Neural cell (in vitro differentiated cells): Measurements from ENCODE around the gene HRAS.

ENCODE experiments used
- EZH2 ChIP-seq: fragments of 200-600, 300-800 bp; shearing (Covaris generic), sonication (generic); IDR thresholded peaks from 2 replicates; pipeline ENCODE4 v1.6.1; 2014; ENCODE audit warnings: antibody characterized with exemption, low read length, borderline replicate concordance, mild to moderate bottlenecking; ENCODE audit not compliant: insufficient read depth, poor library complexity, severe bottlenecking
- TAF1 ChIP-seq: IDR thresholded peaks from 2 replicates; pipeline ENCODE4 v1.6.1; 2012; ENCODE audit warnings: low read depth
- TF ChIP-seq, protein P1 (sequence below): fragments of 450-650 bp; IDR thresholded peaks from 2 replicates; pipeline ENCODE4 v1.5.1; 2014; ENCODE audit warnings: antibody characterized with exemption, mild to moderate bottlenecking, moderate library complexity; ENCODE audit not compliant: poor library complexity, severe bottlenecking

DNA sequence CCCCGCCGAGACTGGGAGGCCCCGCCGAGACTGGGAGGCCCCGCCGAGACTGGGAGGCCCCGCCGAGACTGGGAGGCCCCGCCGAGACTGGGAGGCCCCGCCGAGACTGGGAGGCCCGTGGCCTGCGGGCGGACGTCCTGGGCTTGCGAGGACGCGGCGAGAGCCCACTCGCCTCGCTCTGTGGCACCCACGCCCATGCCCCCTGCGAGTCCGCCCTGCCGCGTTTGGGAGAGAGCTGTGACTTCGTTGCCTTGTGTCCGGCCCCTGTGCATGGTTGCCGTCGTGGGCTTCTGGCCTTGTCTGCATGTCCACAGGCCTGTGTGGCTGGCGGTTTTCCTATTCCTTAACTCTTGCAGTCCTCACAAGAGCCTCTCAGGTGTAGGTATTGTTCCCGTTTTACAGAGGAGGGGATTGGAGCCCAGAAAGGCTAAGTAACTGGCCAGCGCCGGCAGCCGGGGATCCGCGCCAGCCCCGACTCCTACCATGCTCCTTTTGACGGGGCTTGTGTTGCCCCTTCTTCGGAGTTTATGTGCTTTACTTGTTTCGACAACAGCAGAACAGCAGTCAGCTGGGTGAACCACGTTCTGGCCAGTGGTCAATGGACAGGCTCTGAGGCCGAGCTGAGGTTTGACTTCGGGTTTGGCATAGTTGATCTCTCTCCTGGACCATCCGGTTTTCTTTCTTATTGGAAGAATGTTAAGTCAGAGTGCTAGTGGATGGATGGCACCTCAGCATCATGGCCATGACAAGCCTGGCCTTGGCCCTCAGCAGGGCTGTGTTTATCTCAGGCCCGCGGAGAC is 41.6 kb upstream of the HRAS start:
- TF ChIP-seq, protein P1, sequence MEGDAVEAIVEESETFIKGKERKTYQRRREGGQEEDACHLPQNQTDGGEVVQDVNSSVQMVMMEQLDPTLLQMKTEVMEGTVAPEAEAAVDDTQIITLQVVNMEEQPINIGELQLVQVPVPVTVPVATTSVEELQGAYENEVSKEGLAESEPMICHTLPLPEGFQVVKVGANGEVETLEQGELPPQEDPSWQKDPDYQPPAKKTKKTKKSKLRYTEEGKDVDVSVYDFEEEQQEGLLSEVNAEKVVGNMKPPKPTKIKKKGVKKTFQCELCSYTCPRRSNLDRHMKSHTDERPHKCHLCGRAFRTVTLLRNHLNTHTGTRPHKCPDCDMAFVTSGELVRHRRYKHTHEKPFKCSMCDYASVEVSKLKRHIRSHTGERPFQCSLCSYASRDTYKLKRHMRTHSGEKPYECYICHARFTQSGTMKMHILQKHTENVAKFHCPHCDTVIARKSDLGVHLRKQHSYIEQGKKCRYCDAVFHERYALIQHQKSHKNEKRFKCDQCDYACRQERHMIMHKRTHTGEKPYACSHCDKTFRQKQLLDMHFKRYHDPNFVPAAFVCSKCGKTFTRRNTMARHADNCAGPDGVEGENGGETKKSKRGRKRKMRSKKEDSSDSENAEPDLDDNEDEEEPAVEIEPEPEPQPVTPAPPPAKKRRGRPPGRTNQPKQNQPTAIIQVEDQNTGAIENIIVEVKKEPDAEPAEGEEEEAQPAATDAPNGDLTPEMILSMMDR, result no peak
- TF ChIP-seq EZH2, result no peak
- TF ChIP-seq TAF1, result no peak
